Measurements from ENCODE around the gene POLR3C. TPM values are rescaled to one million over a fixed set of nuclear protein-coding genes. Genes with fewer than 3 reads are reported as not detected.

POLR3C gene
- total and polyA plus RNA-seq, 2 of the 4 experiments (the other 2 are of a cell fraction), result 47.0 to 94.1 TPM

GRCh38 chr1:145855426-145855948 lies 31.5 kb downstream of the POLR3C start:
- Histone ChIP-seq H3K9me1 (ENCODE audit: insufficient read depth, low read length) (peaks cover 16% of the 10 kb centered on the region), H2AFZ (replicated peaks; ENCODE audit: low read length, poor library complexity) (no peak overlapping the region), H4K91ac (ENCODE audit: insufficient read depth, low read depth, low read length) (no peak overlapping the region), H3K56ac (ENCODE audit: extremely low read depth, insufficient read depth, low read length) (no peak overlapping the region), H2BK120ac (ENCODE audit: low read depth, low read length) (no peak overlapping the region), H2BK5ac (ENCODE audit: low read depth, low read length, poor library complexity, severe bottlenecking) (no peak overlapping the region), H4K5ac (ENCODE audit: low read depth, low read length) (no peak overlapping the region), H2AK9ac (replicated peaks; ENCODE audit: low read depth, low read length, poor library complexity) (no peak overlapping the region), H3K4me2 (ENCODE audit: low read depth, low read length) (no peak overlapping the region), H4K8ac (ENCODE audit: low read depth in 2 of 2, low read length in 2 of 2) (no peak overlapping the region), H2BK15ac (ENCODE audit: low read depth, low read length) (no peak overlapping the region), H3K27ac (ENCODE audit: insufficient read depth, low read length) (no peak overlapping the region), H4K20me1 (ENCODE audit: insufficient read depth, low read length) (peaks cover 16% of the 10 kb centered on the region; the same call in 1 of the 2 replicates), H3K4me3 (ENCODE audit: insufficient read depth, low read depth, low read length) (no peak overlapping the region), H3K18ac (ENCODE audit: low read depth, low read length) (no peak overlapping the region), H3K9me3 (ENCODE audit: control insufficient read depth, insufficient read depth, low read length) (no peaks in the 10 kb centered on the region), H3K36me3 (ENCODE audit: control insufficient read depth, insufficient read depth, low read length) (peaks cover 42% of the 10 kb centered on the region), H3K4me1 (ENCODE audit: control insufficient read depth, insufficient read depth, low read length) (peaks cover 4% of the 10 kb centered on the region), H2BK20ac (ENCODE audit: low read depth, low read length) (no peak overlapping the region), H3K79me1 (ENCODE audit: low read depth in 1 of 2, low read length in 2 of 2) (peaks cover 19 to 58% of the 10 kb centered on the region in 2 experiments), H3K27me3 (ENCODE audit: control insufficient read depth, insufficient read depth, low read length) (no peaks in the 10 kb centered on the region), H3K23ac (ENCODE audit: low read depth, low read length) (no peak overlapping the region), H3K4ac (ENCODE audit: low read depth, low read length) (no peak overlapping the region), H3K9ac (ENCODE audit: low read depth, low read length) (no peak overlapping the region), H3K14ac (replicated peaks; ENCODE audit: low read depth, low read length) (no peak overlapping the region), H2AK5ac (ENCODE audit: low read depth, low read length) (no peak overlapping the region)
- 90% methylated on average over 2 of the region's 7 CpGs; no CpG with 5 or more reads in 1 of the 2 experiments for WGBS, 2 experiments (ENCODE audit: extremely low coverage in 2 of 2, insufficient read length in 1 of 2)
- intact Hi-C loops (cut with micrococcal nuclease) (loop anchor here (5.0 kb wide), 1 partner anchor 102 kb away; the partner anchor contains the start of gene LIX1L), in situ Hi-C loops (cut with MboI; ENCODE audit: low sequenced_read_pairs) (no loop called here), dilution Hi-C loops (cut with HindIII; ENCODE audit: low sequenced_read_pairs, unreplicated experiment) (no loop called here)
- ChIA-PET CTCF (no interaction called here), POLR2A (ENCODE audit: unreplicated experiment) (no interaction called here)
- no peak for DNase-seq
- TF ChIP-seq, protein P1, sequence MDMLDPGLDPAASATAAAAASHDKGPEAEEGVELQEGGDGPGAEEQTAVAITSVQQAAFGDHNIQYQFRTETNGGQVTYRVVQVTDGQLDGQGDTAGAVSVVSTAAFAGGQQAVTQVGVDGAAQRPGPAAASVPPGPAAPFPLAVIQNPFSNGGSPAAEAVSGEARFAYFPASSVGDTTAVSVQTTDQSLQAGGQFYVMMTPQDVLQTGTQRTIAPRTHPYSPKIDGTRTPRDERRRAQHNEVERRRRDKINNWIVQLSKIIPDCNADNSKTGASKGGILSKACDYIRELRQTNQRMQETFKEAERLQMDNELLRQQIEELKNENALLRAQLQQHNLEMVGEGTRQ (IDR thresholded peaks at IDR 0.05; ENCODE audit: low read depth, low read length), result no peak
- TF ChIP-seq RCOR1 (IDR thresholded peaks at IDR 0.05; ENCODE audit: insufficient replicate concordance, low read length), result no peak
- TF ChIP-seq CEBPB (IDR thresholded peaks at IDR 0.05; ENCODE audit: low read depth, low read length), result no peak
- no peak for TF ChIP-seq MAFK (IDR thresholded peaks at IDR 0.05; ENCODE audit: low read depth, low read length)
- TF ChIP-seq CHD1 (IDR thresholded peaks at IDR 0.05; ENCODE audit: low read depth, low read length), result no peak
- TF ChIP-seq, protein P2, sequence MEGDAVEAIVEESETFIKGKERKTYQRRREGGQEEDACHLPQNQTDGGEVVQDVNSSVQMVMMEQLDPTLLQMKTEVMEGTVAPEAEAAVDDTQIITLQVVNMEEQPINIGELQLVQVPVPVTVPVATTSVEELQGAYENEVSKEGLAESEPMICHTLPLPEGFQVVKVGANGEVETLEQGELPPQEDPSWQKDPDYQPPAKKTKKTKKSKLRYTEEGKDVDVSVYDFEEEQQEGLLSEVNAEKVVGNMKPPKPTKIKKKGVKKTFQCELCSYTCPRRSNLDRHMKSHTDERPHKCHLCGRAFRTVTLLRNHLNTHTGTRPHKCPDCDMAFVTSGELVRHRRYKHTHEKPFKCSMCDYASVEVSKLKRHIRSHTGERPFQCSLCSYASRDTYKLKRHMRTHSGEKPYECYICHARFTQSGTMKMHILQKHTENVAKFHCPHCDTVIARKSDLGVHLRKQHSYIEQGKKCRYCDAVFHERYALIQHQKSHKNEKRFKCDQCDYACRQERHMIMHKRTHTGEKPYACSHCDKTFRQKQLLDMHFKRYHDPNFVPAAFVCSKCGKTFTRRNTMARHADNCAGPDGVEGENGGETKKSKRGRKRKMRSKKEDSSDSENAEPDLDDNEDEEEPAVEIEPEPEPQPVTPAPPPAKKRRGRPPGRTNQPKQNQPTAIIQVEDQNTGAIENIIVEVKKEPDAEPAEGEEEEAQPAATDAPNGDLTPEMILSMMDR (conservative IDR thresholded peaks at IDR 0.05; ENCODE audit: low read depth, low read length), result no peak
- TF ChIP-seq, protein P3, sequence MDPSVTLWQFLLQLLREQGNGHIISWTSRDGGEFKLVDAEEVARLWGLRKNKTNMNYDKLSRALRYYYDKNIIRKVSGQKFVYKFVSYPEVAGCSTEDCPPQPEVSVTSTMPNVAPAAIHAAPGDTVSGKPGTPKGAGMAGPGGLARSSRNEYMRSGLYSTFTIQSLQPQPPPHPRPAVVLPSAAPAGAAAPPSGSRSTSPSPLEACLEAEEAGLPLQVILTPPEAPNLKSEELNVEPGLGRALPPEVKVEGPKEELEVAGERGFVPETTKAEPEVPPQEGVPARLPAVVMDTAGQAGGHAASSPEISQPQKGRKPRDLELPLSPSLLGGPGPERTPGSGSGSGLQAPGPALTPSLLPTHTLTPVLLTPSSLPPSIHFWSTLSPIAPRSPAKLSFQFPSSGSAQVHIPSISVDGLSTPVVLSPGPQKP (IDR thresholded peaks at IDR 0.05; ENCODE audit: borderline replicate concordance, low read depth, low read length), result no peak
- no peak for TF ChIP-seq BHLHE40 (IDR thresholded peaks at IDR 0.05; ENCODE audit: low read depth, low read length)
- no peak for TF ChIP-seq RAD21 (IDR thresholded peaks at IDR 0.05; ENCODE audit: low read length)
- TF ChIP-seq MXI1 (IDR thresholded peaks at IDR 0.05; ENCODE audit: borderline replicate concordance, low read depth, low read length), result no peak
- TF ChIP-seq RFX5 (IDR thresholded peaks at IDR 0.05; ENCODE audit: low read depth, low read length), result no peak
- no peak for TF ChIP-seq NFE2L2 (IDR thresholded peaks at IDR 0.05; ENCODE audit: low read depth, low read length)
- TF ChIP-seq POLR2A (IDR thresholded peaks at IDR 0.05; ENCODE audit: low read depth, low read length), result no peak
- no peak for TF ChIP-seq FOS (IDR thresholded peaks at IDR 0.05; ENCODE audit: low read depth, low read length)
- no peak for TF ChIP-seq MAZ (IDR thresholded peaks at IDR 0.05; ENCODE audit: borderline replicate concordance, low read depth, low read length)
- TF ChIP-seq SMC3 (IDR thresholded peaks at IDR 0.05; ENCODE audit: low read depth, low read length), result no peak
- ATAC-seq (ENCODE audit: low read depth), result no peak
- no TSS peak for BruUV-seq (replicated peaks)
